Stimulated activated CD8-positive, alpha-beta memory T cell treated with anti-CD3 and anti-CD28 coated beads, Interleukin-15, amount 100 ng/mL, for 24 hours (primary cell): ENCODE data around the gene UROC1.

ENCODE experiments used
- DNase-seq: peaks from one replicate; pipeline ENCODE4 v3.0.0-alpha.2; 2020; ENCODE audit warnings: low read depth

The UROC1 gene

GRCh38 chr3:126516152-126516935 lies 1.2 kb downstream of the UROC1 start:
- DNase-seq: no peak

GRCh38 chr3:126515066-126515706 lies 2.4 kb downstream of the UROC1 start:
- DNase-seq: no peak

DNA sequence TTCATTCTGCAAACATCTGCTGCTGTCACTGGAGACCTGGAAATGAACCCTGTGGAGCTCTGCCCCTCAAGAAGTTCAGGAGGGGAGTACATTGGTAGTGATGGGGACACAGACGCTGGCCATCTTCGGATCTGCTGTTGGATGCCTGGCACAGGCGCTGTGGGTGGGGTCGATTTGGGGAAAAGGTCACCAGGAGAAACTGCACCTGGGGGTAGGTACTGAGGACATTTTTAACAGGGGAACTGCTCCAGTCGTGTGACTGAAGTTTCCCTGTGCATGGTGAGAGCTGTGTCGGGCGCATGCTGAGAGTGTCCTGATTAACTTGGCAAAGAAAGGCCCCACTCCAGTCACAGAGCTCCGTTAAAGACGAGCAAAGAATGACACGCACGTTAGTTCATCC lies 3.4 kb downstream of the UROC1 start:
- no peak for DNase-seq

DNA sequence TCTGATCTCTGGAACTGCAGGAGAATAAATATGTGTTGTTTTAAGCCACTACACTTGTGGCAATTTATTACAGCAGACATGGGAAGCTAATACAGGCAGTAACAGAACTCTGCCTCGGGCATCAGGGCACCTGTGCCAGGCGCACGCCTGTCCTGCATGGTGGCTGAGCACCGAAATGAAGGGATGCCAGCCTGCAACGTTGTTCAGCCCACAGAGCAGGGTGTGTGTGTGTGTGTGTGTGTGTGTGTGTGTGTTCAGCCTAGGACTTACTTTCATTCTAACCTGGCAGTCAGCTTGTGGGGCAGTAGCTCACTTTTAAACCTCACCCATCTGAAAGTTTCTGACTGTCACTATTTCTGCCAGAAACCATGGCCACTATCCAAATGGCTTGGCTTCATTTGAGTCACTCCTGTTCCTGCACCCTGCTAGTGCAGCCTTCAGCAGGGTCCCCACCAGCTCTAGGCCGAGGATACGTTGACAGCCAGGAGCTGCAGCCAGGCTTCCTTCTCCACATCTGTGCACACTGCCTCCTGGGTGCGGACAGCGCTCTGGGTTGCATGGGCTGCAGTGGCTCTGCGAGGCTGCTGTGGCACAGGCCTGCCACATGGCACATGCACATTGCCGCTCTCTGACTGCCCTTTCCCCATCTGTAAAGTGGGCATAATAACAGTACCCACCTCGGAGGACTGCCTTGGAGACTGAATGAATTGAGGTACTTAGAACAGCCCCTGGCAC lies 4.5 kb downstream of the UROC1 start:
- DNase-seq: no peak

DNA sequence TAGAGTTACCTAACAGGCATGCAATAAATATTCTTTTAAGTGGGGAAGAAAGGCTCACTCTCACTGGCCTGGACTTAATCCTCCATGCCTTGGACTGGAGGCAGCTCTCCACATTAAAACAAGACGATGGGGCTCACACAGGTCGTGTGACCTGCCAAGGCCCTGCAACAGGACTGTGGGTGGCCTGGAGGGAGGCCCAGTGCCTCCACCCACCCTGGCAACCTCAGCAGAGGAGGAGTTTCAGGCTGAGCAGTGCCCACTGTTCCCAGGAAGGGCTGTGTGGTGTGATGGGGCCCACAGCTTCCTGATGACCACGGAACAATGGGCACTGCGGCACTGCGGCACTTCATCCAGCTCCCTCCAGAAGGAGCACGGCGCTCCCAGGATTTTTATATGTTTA lies 5.5 kb downstream of the UROC1 start:
- no peak for DNase-seq

DNA sequence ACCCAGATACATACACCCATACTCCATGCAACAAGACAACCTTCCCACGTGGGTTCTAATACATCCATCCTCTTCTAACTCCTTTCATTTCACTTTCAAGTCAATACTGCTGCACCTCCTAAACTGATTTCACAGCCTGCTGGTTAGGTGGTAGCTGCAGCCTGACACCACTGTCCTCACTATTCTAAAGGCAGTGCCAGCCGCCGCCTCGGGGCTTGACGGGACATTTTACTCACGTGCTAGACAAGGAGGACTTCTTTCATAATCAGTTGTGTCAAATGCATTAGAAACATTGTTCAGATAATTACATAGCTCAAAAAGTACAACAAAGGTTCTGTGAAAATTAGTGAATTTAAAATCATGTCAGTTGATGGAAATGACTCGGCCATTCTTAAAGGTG lies 6.3 kb downstream of the UROC1 start:
- no peak for DNase-seq

GRCh38 chr3:126510308-126510910 lies 7.2 kb downstream of the UROC1 start:
- no peak for DNase-seq

DNA sequence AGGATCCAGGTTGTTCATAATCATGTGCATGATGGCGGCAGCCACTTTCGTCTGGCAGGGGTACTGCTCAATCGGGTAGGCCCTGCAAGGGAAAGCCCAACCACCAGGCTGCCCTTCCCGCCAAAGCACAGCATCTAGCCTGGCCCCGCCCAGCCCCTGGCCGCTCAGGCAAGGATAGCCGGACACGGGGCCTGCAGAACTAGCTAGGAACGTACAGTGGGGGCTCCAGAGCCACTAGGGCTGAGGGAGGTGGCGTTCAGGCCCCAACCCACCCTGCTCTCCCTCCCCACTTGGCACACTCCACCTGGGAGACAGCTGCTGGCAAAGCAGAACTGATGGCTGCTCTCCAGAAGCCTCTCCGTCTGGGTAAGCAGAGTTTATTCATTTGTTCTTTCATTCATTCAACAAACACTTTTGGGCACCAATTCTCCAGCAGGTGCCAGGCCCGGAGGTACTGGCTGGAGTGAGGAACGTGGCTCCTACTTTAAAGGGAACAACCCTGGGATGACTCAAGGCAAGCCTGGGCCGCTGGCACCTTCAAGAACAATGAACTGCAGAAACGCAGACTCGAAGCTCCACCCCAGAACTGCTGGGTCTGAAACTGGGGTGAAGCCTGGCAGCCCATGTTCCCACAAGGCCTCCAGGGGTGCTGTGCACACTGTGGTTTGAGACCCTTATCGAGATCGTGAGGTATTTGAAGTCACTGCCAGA lies 7.8 kb downstream of the UROC1 start:
- DNase-seq: no peak

GRCh38 chr3:126508564-126508964 lies 9.0 kb downstream of the UROC1 start:
- no peak for DNase-seq

DNA sequence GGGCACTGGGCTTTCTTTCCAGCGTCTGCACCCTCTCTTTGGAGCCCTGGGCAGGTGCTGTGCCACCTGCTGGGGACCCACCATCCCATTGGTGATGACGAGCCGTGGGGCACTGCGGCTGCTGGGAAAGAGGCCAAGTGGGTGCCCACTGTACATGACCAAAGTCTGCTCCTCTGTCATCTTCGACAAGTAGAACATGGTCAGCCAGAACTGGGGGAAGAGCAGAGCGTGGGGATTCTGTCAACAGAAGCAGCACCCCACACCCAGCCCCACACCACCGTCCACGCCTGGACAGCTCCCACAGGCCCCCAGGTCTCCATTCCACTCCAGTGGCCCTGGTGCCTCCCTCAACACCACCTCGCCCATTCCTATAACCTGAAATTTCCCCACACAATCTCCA lies 9.7 kb downstream of the UROC1 start:
- no peak for DNase-seq

GRCh38 chr3:126503701-126504100 lies 13.9 kb downstream of the UROC1 start:
- DNase-seq: no peak

GRCh38 chr3:126502656-126503055 lies 14.9 kb downstream of the UROC1 start:
- DNase-seq: no peak

DNA sequence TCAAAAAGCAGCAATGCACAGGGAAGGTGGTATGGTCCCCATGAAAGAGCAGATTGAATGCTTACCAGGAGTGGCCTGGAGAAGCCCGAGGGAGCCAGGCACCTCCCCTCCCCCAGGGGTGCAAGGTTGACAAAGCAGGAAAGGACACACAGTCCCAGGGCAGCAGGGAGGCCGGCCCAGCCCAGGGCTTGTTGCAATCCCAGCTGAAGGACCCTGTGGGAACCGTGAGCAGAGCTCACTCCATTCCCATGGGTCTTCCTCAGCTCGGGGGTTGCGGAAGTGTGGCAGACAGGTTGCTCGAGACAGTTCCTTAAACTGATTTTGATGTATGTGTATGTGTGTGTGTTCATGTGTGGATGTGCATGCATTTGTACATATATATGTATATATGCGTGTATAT lies 15.8 kb downstream of the UROC1 start:
- DNase-seq: no peak

GRCh38 chr3:126501054-126501453 lies 16.5 kb downstream of the UROC1 start:
- DNase-seq: no peak

DNA sequence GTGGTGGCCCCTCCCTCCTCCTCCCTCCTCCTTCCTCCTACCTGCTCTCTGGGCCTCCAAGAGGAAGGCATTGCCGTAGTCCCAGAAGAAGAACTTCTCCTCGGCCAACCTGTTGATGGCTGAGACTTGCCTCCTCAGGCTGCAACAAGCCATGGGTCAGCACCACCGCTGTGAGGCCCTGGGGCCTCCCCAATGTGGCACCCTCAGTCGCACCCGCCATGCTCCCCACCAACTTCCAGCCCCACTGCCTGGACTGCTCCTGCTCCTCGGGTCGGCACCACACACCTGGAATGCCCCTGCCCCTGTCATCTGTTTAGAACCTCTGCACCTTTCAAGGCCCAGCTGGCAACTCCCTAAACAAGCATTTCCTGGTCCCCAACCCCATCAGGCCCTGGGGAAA lies 17.6 kb downstream of the UROC1 start:
- DNase-seq: no peak

- no peak for DNase-seq
These were observed 18.2 kb downstream of the UROC1 start for GRCh38 chr3:126499401-126499800.

GRCh38 chr3:126498929-126499328 lies 18.6 kb downstream of the UROC1 start:
- DNase-seq: no peak

- DNase-seq: no peak
These were observed 19.1 kb downstream of the UROC1 start for GRCh38 chr3:126498461-126498860.

- no peak for DNase-seq
These were observed 19.6 kb downstream of the UROC1 start for GRCh38 chr3:126497956-126498355.

GRCh38 chr3:126496894-126497850 lies 20.4 kb downstream of the UROC1 start:
- no peak for DNase-seq

GRCh38 chr3:126495786-126496185 lies 21.8 kb downstream of the UROC1 start:
- no peak for DNase-seq
